Stomach (tissue), 4 donors: Measurements from ENCODE around the gene EDN3.
"Not testable (repeated sequence)": the region's sequence is repeated elsewhere in the genome, so short reads cannot be mapped to it uniquely, and the experiment has no call there.

Source experiments
- POLR2A ChIP-seq, 4 donors: fragments of 450-650 bp; IDR thresholded peaks; one replicate each; pipeline ENCODE4 v1.6.1; 2016; ENCODE audit warnings: antibody characterized with exemption in 4 of 4, control low read depth in 2 of 4, mild to moderate bottlenecking in 1 of 4, moderate library complexity in 1 of 4
- POLR2AphosphoS5 ChIP-seq, 3 donors: sonication (generic); formaldehyde crosslinking; IDR thresholded peaks; one replicate each; pipeline ENCODE4 v1.6.1; 2016; ENCODE audit warnings: antibody characterized with exemption in 3 of 3

GRCh38 chr20:59358793-59359192 lies 58.4 kb downstream of the EDN3 start:
- TF ChIP-seq POLR2AphosphoS5, POLR2A (IDR thresholded peaks at IDR 0.05): not testable (repeated sequence)
